Activated naive CD4-positive, alpha-beta T cell treated with anti-CD3 and anti-CD28 coated beads, Interleukin-2, amount 50 U/mL, for 72 hours (primary cell): ENCODE measurements around the gene IL24. TPM values are rescaled to one million over a fixed set of nuclear protein-coding genes. Genes with fewer than 3 reads are reported as not detected.
"Not testable (repeated sequence)": the region's sequence is repeated elsewhere in the genome, so short reads cannot be mapped to it uniquely, and the experiment has no call there.

ENCODE experiments used
- ATAC-seq, 2 donors: fragments of 150-1000 bp; cut with Tn5 transposase; 2 replicates each; pipeline ENCODE4 v1.10.0; 2021; ENCODE audit warnings: mild to moderate bottlenecking in 2 of 2, moderate library complexity in 2 of 2
- DNase-seq, 2 donors: peaks; one replicate each; pipeline ENCODE4 v3.0.0; 2021 to 2022; ENCODE audit warnings: low spot score in 2 of 2
- H3K27ac Mint-ChIP-seq, 2 donors: one replicate each; pipeline ENCODE4 v1.8.0; 2022; ENCODE audit warnings: mild to moderate bottlenecking in 2 of 2, mixed read lengths in 2 of 2
- H3K36me3 Mint-ChIP-seq, 2 donors: one replicate each; pipeline ENCODE4 v1.8.0; 2022; ENCODE audit warnings: mixed read lengths in 2 of 2
- H3K9me3 Mint-ChIP-seq, 2 donors: one replicate each; pipeline ENCODE4 v1.8.0; 2022; ENCODE audit warnings: mixed read lengths in 2 of 2
- total RNA-seq, 2 donors: library from RNA; stranded (reverse); gene quantifications; one replicate each; pipeline ENCODE4 v1.2.3, GENCODE V29; 2022

The IL24 gene, protein sequence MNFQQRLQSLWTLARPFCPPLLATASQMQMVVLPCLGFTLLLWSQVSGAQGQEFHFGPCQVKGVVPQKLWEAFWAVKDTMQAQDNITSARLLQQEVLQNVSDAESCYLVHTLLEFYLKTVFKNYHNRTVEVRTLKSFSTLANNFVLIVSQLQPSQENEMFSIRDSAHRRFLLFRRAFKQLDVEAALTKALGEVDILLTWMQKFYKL
- total RNA-seq = 10 to 100 TPM; 19.0 to 22.2 TPM

DNA sequence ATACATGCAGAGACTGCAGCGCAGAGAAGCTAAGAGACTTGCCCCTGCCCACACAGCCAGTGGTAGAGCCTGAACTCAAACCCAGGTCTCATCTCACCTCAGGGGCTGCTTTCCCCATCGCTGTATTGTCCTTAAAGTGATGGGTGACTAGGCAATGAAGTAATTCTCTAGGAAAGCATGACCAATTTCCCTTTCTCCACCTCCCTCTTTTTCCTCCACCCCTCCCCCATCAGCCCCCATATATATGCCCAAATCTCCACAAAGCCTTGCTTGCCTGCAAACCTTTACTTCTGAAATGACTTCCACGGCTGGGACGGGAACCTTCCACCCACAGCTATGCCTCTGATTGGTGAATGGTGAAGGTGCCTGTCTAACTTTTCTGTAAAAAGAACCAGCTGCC is at the start of gene IL24:
Gene IL24, plus strand, starts transcription at position 269 of the 400 bp plus-strand sequence. CDS start 390 bp downstream, outside the sequence.
- peak; percentile 66 to 68 for DNase-seq
- ATAC-seq = peak; percentile 86 to 93
- Mint-ChIP-seq H3K27ac (peak within 1 kb of the TSS; percentile 89 to 98), H3K9me3 (no peaks in the 10 kb centered on the region), H3K36me3 (peaks cover 9 to 25% of the 10 kb centered on the region in 2 donors)

GRCh38 chr1:206847946-206848345 is 49.3 kb upstream of the IL24 start:
- no peaks in the 10 kb centered on the region for H3K36me3 Mint-ChIP-seq
- DNase-seq = no peak
- H3K9me3 Mint-ChIP-seq = peaks cover 0 to 1% of the 10 kb centered on the region in 2 donors
- H3K27ac Mint-ChIP-seq = no peak overlapping the region
- no peak for ATAC-seq

GRCh38 chr1:206850401-206850800 is 46.8 kb upstream of the IL24 start:
- DNase-seq = no peak
- Mint-ChIP-seq H3K9me3 (peaks cover 0 to 16% of the 10 kb centered on the region in 2 donors), H3K36me3 (no peaks in the 10 kb centered on the region), H3K27ac (no peak overlapping the region)
- no peak for ATAC-seq

DNA sequence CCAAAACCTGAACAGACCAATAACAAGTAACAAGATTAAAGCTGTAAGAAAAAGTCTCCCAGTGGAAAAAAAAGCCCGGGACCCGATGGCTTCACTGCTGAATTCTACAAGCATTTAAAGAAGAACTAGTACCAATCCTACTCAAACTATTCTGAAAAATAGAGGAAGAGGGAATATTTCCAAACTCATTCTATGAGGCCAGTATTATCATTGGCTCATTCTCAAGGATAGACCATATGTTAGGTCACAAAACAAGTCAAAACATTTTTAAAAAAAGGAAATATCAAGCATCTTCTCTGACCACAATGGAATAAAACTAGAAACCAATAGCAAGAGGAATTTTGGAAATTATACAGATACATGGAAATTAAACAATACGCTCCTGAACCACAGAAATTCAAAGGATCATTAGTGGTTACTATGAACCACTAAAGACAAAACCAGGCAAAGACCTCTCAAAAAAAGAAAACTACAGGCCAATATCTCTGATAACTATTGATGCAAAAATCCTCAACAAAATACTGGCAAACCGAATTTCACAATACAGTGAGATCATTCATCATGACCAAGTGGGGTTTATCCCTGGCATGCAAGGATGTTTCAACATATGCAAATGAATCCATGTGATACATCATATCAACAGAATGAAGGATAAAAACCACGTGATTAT is 45.8 kb upstream of the IL24 start:
- peaks cover 0 to 16% of the 10 kb centered on the region in 2 donors for H3K9me3 Mint-ChIP-seq
- no peak for ATAC-seq
- H3K36me3 Mint-ChIP-seq = no peaks in the 10 kb centered on the region
- H3K27ac Mint-ChIP-seq = no peak overlapping the region
- DNase-seq = no peak

DNA sequence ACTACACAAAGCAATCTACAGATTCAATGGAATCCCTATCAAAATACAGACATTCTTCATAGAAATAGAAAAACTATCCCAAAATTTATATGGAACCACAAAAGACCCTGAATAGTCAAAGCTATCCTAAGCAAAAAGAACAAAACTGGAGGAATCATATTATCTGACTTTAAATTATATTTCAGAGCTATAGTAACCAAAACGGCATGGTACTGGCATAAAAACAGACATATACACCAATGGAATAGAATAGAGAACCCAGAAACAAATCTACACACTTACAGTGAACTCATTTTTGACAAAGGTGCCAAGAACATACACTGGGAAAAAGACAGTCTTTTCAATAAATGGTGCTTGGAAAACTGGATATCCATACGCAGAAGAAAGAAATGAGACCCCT is 44.6 kb upstream of the IL24 start:
- ATAC-seq, H3K36me3 Mint-ChIP-seq, H3K27ac Mint-ChIP-seq, DNase-seq: not testable (repeated sequence)
- peaks cover 0 to 16% of the 10 kb centered on the region in 2 donors for H3K9me3 Mint-ChIP-seq

DNA sequence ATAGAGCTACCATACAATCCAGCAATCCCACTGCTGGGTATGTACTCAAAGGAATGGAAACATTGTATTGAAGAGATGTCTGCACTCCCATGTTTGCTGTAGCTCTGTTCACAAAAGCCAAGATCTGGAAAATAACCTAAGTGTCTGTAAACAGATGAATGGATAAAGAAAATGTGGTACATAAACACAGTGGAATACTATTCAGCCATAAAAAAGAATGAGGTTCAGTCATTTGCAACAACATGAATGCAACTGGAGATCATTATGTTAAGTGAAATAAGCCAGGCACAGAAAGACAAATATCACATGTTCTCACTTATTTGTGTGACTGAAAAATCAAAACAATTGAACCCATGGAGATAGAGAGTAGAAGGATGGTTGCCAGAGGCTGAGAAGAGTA is 43.5 kb upstream of the IL24 start:
- not testable (repeated sequence) for H3K36me3 Mint-ChIP-seq, H3K27ac Mint-ChIP-seq, DNase-seq, ATAC-seq
- H3K9me3 Mint-ChIP-seq = peaks cover 0 to 16% of the 10 kb centered on the region in 2 donors

DNA sequence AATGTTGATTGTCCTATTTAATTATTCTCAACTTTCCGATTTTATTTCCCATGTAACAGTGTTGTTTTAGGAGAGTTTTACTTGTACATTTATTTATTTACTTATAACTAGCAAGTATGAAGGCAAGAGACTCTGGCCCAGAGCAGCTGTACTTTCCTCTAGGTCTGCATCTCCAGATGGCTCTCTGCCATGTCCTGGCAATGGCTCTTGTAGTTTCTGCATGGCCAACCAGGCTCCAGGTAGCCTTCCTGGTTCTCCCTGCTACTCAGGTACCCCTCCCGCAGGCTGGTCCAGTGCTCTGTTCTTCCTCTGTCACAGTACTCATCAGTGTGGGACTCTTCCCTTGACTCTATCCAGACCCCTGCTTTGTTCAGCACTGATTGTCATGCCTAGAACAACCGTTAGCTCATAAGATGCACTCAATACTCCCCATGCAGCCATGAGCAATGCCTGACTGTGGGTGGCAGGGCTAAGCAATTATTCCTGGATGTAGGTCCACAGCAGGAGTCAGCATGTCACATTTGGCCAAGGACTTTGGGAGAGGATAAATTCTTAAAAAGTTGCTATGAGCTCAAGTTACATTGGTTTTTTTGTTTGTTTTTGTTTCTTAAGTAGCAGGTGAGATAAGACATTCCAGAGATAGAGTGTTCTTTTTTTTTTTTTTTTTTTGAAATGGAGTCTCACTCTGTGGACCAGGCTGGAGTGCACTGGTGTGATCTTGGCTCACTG is 42.7 kb upstream of the IL24 start:
- Mint-ChIP-seq H3K9me3 (peaks cover 0 to 16% of the 10 kb centered on the region in 2 donors), H3K36me3 (no peaks in the 10 kb centered on the region), H3K27ac (no peak overlapping the region)
- ATAC-seq (no peak), DNase-seq (no peak)

GRCh38 chr1:206855859-206856258 is 41.4 kb upstream of the IL24 start:
- no peaks in the 10 kb centered on the region for H3K36me3 Mint-ChIP-seq
- no peak for DNase-seq
- H3K9me3 Mint-ChIP-seq = peaks cover 0 to 16% of the 10 kb centered on the region in 2 donors
- ATAC-seq = no peak
- H3K27ac Mint-ChIP-seq = no peak overlapping the region

GRCh38 chr1:206856674-206857464 is 40.4 kb upstream of the IL24 start:
- Mint-ChIP-seq H3K9me3 (peaks cover 0 to 16% of the 10 kb centered on the region in 2 donors), H3K27ac (peak overlapping the region in 1 of 2 donors; percentile 25), H3K36me3 (no peaks in the 10 kb centered on the region)
- peak; percentile 79 to 87 for ATAC-seq
- DNase-seq = no peak

GRCh38 chr1:206859082-206859521 is 38.1 kb upstream of the IL24 start:
- Mint-ChIP-seq H3K27ac (no peak overlapping the region), H3K36me3 (no peaks in the 10 kb centered on the region), H3K9me3 (peaks cover 0 to 4% of the 10 kb centered on the region in 2 donors)
- ATAC-seq = peak in 1 of 2 donors; percentile 39
- DNase-seq = no peak

- H3K9me3 Mint-ChIP-seq = no peaks in the 10 kb centered on the region
- ATAC-seq (no peak), DNase-seq (no peak)
- no peak overlapping the region for H3K27ac Mint-ChIP-seq
- H3K36me3 Mint-ChIP-seq = no peaks in the 10 kb centered on the region
These were observed 37.1 kb upstream of the IL24 start for GRCh38 chr1:206860165-206860564.

GRCh38 chr1:206863266-206863665 is 34.0 kb upstream of the IL24 start:
- ATAC-seq = no peak
- Mint-ChIP-seq H3K27ac (no peak overlapping the region), H3K36me3 (no peaks in the 10 kb centered on the region), H3K9me3 (no peaks in the 10 kb centered on the region)
- DNase-seq = no peak

- H3K9me3 Mint-ChIP-seq = no peaks in the 10 kb centered on the region
- peak; percentile 89 to 91 for ATAC-seq
- H3K36me3 Mint-ChIP-seq = no peaks in the 10 kb centered on the region
- no peak within 1 kb of the TSS for H3K27ac Mint-ChIP-seq
- peak; percentile 76 to 96 for DNase-seq
These were observed 32.1 kb upstream of the IL24 start, which contains the start of gene IL20 for GRCh38 chr1:206864939-206865671. Gene IL20 (plus strand): TSS chr1:206865623. CDS start chr1:206865853, 230 bp downstream.

GRCh38 chr1:206866062-206866461 is 31.2 kb upstream of the IL24 start:
- ATAC-seq (no peak), DNase-seq (no peak)
- Mint-ChIP-seq H3K36me3 (no peaks in the 10 kb centered on the region), H3K27ac (no peak overlapping the region), H3K9me3 (no peaks in the 10 kb centered on the region)

DNA sequence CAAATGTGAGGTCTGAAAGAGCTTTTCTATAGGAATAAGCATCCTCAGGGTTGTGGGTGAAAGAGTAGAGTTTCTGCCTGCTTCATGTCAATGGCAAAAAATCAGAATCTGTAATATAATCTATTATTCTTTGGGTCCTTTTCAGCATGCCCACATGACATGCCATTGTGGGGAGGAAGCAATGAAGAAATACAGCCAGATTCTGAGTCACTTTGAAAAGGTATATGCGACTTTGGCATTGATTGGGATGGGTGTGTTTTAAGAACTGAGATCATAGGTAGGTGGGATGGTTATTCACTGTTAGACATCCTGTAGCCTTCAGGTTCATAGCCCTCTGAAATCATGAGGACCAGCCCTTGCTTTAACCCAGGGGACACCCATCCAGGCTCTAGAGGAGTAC is 30.0 kb upstream of the IL24 start:
- no peak for DNase-seq
- Mint-ChIP-seq H3K36me3 (peaks cover 0 to 3% of the 10 kb centered on the region in 2 donors), H3K9me3 (peaks cover 3 to 5% of the 10 kb centered on the region in 2 donors), H3K27ac (no peak overlapping the region)
- no peak for ATAC-seq

DNA sequence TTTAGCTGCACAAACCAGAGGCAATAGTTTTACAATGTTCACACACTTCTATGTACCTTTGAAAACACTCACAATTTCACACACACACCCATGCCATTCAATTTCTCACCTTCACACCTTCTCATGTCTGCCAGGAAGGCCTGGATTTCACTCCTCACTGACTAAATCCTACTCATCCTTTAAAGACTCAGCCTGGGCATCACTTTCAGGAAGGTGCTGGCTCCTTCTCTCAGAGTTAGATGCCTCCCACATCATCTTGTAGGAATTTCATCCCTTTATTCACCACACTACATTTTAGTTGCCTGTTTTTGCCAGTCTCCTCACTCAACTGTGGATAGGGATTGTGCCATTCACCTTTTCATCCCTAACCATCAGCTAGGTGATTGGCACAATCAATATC is 29.5 kb upstream of the IL24 start:
- Mint-ChIP-seq H3K36me3 (peaks cover 0 to 5% of the 10 kb centered on the region in 2 donors), H3K27ac (no peak overlapping the region), H3K9me3 (peaks cover 3 to 5% of the 10 kb centered on the region in 2 donors)
- DNase-seq (no peak), ATAC-seq (no peak)
